PFSK-1 (cell line): ENCODE measurements around the gene PSMC6.

Source experiments
- SIN3A ChIP-seq: IDR thresholded peaks from 2 replicates; pipeline ENCODE4 v1.6.1; 2012; ENCODE audit warnings: mild to moderate bottlenecking, low read length, moderate library complexity, borderline replicate concordance; ENCODE audit not compliant: insufficient read depth
- TF ChIP-seq, protein P1 (sequence below), 2 experiments: IDR thresholded peaks; 2 replicates each; pipeline versions ENCODE4 v1.6.1 to v1.8.0; 2011 to 2012; ENCODE audit warnings: low read depth in 2 of 2, low read length in 2 of 2, control low read depth in 1 of 2, inconsistent platforms in 1 of 2, mild to moderate bottlenecking in 1 of 2, moderate library complexity in 1 of 2; ENCODE audit not compliant: insufficient read depth in 1 of 2

DNA sequence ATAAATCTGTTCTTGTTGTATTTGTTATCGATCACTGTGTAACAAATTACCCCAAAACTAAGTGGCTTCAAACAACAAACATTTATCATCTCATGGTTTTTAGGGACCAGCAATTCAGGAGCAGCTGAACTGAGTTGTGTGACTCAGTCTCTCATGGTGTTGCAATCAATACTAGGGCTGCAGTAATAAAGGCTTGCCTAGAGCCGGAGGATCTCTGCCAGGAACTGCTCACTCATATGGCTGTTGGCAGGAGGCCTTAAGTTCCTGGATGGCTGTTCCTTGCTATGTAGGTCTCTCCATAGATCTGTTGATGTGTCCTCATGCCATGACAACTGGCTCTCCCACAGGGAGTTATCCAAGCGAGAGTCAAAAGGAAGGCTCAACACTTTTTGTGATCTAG is 3.8 kb upstream of the PSMC6 start:
- TF ChIP-seq, protein P1, sequence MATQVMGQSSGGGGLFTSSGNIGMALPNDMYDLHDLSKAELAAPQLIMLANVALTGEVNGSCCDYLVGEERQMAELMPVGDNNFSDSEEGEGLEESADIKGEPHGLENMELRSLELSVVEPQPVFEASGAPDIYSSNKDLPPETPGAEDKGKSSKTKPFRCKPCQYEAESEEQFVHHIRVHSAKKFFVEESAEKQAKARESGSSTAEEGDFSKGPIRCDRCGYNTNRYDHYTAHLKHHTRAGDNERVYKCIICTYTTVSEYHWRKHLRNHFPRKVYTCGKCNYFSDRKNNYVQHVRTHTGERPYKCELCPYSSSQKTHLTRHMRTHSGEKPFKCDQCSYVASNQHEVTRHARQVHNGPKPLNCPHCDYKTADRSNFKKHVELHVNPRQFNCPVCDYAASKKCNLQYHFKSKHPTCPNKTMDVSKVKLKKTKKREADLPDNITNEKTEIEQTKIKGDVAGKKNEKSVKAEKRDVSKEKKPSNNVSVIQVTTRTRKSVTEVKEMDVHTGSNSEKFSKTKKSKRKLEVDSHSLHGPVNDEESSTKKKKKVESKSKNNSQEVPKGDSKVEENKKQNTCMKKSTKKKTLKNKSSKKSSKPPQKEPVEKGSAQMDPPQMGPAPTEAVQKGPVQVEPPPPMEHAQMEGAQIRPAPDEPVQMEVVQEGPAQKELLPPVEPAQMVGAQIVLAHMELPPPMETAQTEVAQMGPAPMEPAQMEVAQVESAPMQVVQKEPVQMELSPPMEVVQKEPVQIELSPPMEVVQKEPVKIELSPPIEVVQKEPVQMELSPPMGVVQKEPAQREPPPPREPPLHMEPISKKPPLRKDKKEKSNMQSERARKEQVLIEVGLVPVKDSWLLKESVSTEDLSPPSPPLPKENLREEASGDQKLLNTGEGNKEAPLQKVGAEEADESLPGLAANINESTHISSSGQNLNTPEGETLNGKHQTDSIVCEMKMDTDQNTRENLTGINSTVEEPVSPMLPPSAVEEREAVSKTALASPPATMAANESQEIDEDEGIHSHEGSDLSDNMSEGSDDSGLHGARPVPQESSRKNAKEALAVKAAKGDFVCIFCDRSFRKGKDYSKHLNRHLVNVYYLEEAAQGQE (IDR thresholded peaks at IDR 0.05; ENCODE audit: insufficient read depth in 1 of 2, low read depth in 2 of 2, low read length in 2 of 2): no peak
- no peak for TF ChIP-seq SIN3A
